ENCODE data around the gene CCDC74A.

CCDC74A gene

DNA sequence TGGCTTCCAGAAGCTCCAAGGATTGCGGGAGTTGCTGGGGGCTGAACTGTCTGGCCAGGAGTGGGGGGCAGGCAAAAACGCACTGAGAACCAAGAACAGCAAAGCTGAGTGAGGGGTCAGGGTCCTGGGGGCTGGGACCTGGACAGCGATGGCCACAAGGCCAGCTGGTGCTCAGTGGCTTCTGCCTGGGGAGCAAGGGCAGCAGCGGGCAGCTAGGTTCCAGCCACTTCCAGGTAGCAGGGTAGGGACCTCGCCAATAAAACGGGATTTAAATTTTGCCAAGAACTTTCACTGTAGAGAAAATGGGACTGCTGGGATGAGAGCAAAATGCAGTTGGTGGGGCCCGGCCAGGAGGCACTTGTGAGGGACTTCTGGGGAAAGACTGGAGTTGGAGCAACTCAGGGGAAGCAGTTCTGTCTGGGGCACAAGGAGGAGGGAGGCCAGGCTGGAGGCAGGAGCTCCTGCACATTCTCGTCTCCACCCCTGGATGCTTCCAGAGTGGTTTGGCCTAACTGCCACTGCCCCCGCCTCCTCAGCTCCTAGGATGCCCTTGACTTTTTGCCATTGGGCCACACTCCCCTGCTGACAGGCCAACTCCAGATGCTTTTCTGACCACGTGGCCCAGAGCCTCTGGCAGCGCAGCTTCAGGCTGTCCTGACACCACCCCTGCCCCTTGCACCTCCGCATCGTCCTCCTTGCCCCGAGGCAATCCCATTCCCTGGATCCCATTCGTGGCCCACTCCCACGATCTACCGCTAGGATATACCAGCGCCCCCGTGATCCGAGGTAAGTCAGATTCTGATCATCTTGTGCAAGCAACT, 5.5 kb upstream of the CCDC74A start:
- TF ChIP-seq POLR2AphosphoS5 (IDR thresholded peaks at IDR 0.05; ENCODE audit: low read depth, low read length) (no peak), TAF1 (IDR thresholded peaks at IDR 0.05; ENCODE audit: borderline replicate concordance, insufficient read depth, low read length) (no peak), FOXP2 (optimal IDR thresholded peaks at IDR 0.05; ENCODE audit: borderline replicate concordance, extremely low read depth, extremely low read length, insufficient read depth) (no peak)

- TF ChIP-seq TAF1 (IDR thresholded peaks at IDR 0.05; ENCODE audit: borderline replicate concordance, insufficient read depth, low read length) = no peak
- TF ChIP-seq FOXP2 (optimal IDR thresholded peaks at IDR 0.05; ENCODE audit: borderline replicate concordance, extremely low read depth, extremely low read length, insufficient read depth) = no peak
Observed at GRCh38 chr2:131535526-131535925, 7.8 kb downstream of the CCDC74A start.

DNA sequence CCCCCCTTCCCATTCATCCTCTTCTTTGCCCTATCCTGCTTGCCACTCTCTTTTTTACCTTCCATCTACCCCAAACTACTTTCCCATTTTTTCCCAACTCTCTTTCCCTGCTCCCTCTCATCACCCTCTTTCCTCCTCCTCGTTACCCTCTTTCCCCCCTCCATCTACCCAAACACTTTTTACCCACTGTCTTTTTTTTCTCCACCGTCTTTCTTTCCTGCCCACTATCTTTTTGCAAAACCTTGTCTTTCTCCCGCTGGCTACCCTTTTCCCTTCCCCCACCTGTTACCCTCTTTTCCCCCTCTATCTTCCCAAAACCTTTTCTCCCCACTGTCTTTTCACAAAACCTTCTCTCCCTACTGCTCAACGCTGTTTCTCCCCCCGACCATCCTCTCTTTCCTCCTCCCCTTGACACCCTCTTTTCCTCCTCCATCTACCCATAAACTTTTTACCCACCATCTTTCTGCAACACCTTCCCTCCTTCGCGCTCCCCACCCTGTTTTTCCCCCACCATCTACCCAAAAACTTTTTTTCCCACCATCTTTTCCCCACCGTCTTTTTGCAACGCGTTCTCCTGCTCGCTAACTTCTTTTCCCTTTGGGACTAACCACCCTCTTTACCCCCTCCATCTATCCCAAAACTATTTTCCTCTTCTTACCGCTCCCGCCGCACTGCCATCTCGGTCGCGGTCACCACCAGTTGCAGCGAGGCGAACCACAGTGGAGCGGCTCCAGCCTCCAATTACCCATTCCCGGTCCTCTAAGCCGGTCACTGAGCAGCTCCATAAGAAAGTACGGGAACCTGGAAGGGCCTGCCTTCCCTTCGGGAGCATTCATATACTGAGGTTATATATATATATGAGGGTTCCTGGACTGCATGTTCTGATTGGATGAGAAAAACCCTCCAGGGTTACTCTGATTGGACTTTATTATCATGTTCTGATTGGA, 15.0 kb downstream of the CCDC74A start:
- TF ChIP-seq TAF1 (IDR thresholded peaks at IDR 0.05; ENCODE audit: borderline replicate concordance, insufficient read depth, low read length) (no peak), POLR2AphosphoS5 (IDR thresholded peaks at IDR 0.05; ENCODE audit: low read depth, low read length) (no peak), SIN3A (IDR thresholded peaks at IDR 0.05; ENCODE audit: borderline replicate concordance, insufficient read depth, low read length) (no peak), FOXP2 (optimal IDR thresholded peaks at IDR 0.05; ENCODE audit: borderline replicate concordance, extremely low read depth, extremely low read length, insufficient read depth) (no peak)
- TF ChIP-seq, protein P1, sequence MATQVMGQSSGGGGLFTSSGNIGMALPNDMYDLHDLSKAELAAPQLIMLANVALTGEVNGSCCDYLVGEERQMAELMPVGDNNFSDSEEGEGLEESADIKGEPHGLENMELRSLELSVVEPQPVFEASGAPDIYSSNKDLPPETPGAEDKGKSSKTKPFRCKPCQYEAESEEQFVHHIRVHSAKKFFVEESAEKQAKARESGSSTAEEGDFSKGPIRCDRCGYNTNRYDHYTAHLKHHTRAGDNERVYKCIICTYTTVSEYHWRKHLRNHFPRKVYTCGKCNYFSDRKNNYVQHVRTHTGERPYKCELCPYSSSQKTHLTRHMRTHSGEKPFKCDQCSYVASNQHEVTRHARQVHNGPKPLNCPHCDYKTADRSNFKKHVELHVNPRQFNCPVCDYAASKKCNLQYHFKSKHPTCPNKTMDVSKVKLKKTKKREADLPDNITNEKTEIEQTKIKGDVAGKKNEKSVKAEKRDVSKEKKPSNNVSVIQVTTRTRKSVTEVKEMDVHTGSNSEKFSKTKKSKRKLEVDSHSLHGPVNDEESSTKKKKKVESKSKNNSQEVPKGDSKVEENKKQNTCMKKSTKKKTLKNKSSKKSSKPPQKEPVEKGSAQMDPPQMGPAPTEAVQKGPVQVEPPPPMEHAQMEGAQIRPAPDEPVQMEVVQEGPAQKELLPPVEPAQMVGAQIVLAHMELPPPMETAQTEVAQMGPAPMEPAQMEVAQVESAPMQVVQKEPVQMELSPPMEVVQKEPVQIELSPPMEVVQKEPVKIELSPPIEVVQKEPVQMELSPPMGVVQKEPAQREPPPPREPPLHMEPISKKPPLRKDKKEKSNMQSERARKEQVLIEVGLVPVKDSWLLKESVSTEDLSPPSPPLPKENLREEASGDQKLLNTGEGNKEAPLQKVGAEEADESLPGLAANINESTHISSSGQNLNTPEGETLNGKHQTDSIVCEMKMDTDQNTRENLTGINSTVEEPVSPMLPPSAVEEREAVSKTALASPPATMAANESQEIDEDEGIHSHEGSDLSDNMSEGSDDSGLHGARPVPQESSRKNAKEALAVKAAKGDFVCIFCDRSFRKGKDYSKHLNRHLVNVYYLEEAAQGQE (IDR thresholded peaks at IDR 0.05; ENCODE audit: insufficient read depth in 1 of 2, low read depth in 2 of 2, low read length in 2 of 2) = no peak

DNA sequence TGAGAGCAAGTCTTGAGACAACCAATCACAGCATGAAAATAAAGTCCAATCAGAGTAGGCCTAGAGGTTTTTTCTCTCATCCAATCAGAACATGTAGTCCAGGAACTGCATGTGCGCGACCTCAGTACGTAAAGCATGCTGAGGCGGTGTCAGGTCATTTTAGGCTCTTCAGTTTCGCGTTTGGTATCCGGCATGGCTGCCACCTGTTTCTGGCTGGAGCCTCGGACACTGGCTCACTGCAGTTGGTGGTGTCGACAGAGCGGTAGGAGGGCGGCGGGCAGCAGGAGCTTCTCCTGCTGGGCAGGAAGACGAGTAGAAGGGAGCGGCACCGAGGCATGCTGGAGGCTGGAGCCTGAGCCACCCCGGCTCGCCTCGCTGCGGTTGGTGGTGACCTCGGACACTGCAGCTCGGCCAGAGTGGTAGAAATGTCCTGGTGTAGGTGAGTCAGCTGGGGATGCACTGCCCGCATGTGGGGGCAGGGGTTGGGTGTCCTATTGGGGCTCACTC, 15.8 kb downstream of the CCDC74A start:
- TF ChIP-seq SIN3A (IDR thresholded peaks at IDR 0.05; ENCODE audit: borderline replicate concordance, insufficient read depth, low read length) (no peak), FOXP2 (optimal IDR thresholded peaks at IDR 0.05; ENCODE audit: borderline replicate concordance, extremely low read depth, extremely low read length, insufficient read depth) (no peak)

DNA sequence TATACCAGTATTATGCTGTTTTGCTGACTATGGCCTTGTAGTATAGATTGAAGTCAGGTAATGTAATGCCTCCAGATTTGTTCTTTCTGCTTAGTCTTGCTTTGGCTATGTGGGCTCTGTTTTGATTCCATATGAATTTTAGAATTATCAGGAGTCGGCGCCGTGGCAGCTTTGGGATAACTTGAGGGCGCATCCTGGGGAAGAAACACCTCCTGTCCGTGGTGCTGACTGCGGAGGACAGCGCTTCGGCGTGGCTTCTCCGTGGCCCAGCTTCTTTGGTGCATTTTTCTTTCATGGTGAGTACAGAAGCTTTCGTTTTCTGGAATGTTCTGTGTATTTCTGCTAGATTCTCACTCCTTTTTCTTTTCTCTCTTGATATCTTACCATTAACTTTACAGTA, 25.2 kb downstream of the CCDC74A start:
- no peak for TF ChIP-seq FOXP2 (optimal IDR thresholded peaks at IDR 0.05; ENCODE audit: borderline replicate concordance, extremely low read depth, extremely low read length, insufficient read depth)
- TF ChIP-seq, protein P1 (IDR thresholded peaks at IDR 0.05; ENCODE audit: insufficient read depth in 1 of 2, low read depth in 2 of 2, low read length in 2 of 2) = peak; percentile 48 to 88; a peak in 3 of 4 replicates
- no peak for TF ChIP-seq SIN3A (IDR thresholded peaks at IDR 0.05; ENCODE audit: borderline replicate concordance, insufficient read depth, low read length)

DNA sequence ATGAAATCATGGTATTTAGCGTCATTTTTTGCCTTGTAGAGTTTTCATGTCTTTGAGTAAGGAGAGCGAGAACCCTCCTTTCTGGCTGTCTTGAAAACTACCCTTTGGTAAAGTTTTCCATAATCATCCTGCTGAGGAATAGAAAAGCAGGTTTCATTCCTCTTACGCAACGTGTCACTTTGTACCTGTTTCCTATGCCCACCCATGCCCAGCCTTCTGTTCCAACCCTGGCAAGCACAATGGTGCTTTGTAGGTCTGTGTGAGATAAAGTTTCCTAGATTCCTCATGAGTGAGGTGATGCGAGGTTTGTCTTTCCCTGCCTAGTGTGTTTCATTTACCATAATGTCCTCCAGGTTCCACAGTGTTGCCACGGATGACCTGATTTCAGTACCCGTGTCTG, 29.3 kb downstream of the CCDC74A start:
- TF ChIP-seq FOXP2 (optimal IDR thresholded peaks at IDR 0.05; ENCODE audit: borderline replicate concordance, extremely low read depth, extremely low read length, insufficient read depth) (no peak), SIN3A (IDR thresholded peaks at IDR 0.05; ENCODE audit: borderline replicate concordance, insufficient read depth, low read length) (no peak)

- no peak for TF ChIP-seq FOXP2 (optimal IDR thresholded peaks at IDR 0.05; ENCODE audit: borderline replicate concordance, extremely low read depth, extremely low read length, insufficient read depth)
- TF ChIP-seq POLR2AphosphoS5 (IDR thresholded peaks at IDR 0.05; ENCODE audit: low read depth, low read length) = no peak
- no peak for TF ChIP-seq SIN3A (IDR thresholded peaks at IDR 0.05; ENCODE audit: borderline replicate concordance, insufficient read depth, low read length)
- TF ChIP-seq TAF1 (IDR thresholded peaks at IDR 0.05; ENCODE audit: borderline replicate concordance, insufficient read depth, low read length) = no peak
- TF ChIP-seq, protein P1 (IDR thresholded peaks at IDR 0.05; ENCODE audit: insufficient read depth in 1 of 2, low read depth in 2 of 2, low read length in 2 of 2) = no peak
Observed at GRCh38 chr2:131557558-131558321, 30.1 kb downstream of the CCDC74A start.
